ENCODE results near the gene SV2C.

DNA sequence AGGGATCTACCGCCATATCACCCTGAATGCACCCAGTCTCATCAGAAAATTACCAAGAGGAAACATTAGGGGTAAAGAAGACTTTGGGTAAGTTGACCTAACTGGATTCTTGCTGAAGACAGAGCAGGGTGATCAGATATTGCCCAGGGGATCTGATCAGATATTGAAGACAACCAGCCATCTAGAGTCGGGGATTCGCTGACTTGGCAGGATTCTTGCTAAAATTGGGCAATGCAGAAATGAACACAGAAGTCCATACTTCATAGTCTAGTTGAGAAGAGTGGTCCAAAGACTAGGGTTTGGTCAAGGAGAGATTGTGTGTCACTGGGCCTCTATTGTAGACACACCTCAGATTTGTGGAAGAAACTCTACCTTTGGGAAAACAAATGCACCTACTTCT, 107.2 kb downstream of the SV2C start:
- TF ChIP-seq, protein P1, sequence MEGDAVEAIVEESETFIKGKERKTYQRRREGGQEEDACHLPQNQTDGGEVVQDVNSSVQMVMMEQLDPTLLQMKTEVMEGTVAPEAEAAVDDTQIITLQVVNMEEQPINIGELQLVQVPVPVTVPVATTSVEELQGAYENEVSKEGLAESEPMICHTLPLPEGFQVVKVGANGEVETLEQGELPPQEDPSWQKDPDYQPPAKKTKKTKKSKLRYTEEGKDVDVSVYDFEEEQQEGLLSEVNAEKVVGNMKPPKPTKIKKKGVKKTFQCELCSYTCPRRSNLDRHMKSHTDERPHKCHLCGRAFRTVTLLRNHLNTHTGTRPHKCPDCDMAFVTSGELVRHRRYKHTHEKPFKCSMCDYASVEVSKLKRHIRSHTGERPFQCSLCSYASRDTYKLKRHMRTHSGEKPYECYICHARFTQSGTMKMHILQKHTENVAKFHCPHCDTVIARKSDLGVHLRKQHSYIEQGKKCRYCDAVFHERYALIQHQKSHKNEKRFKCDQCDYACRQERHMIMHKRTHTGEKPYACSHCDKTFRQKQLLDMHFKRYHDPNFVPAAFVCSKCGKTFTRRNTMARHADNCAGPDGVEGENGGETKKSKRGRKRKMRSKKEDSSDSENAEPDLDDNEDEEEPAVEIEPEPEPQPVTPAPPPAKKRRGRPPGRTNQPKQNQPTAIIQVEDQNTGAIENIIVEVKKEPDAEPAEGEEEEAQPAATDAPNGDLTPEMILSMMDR (IDR thresholded peaks at IDR 0.05; ENCODE audit: borderline replicate concordance, extremely low read depth, low read length, poor library complexity, severe bottlenecking) = no peak
- TF ChIP-seq EZH2 (IDR thresholded peaks at IDR 0.05; ENCODE audit: borderline replicate concordance, low read depth, low read length, severe bottlenecking) = no peak
